ENCODE results near the gene SPG21.

The SPG21 gene

DNA sequence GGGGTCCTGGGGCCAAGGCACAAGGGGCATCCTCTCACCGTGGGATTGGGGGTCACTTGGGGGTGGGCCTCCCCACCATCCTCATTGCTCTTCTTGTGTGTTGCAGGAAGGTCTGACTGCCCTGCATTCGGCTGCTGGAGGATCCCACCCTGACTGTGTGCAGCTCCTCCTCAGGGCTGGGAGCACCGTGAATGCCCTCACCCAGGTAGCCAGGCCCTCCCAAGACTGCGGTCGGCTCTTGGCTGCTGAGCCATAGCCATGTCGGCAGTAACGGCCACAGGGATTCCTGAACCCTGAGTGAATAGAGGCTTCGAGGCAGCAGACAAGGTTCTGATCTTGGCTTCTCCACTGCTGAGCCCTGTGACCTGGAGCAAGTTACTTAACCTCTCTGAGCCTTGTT lies 58.3 kb downstream of the SPG21 start:
- H3K27ac ChIP-seq (ENCODE audit: extremely low read depth, low read depth, low read length), result no peak overlapping the region
- no peaks in the 10 kb centered on the region for H3K4me1 ChIP-seq (ENCODE audit: control insufficient read depth, insufficient read depth, low read length)
- ChIA-PET CTCF (no interaction called here), POLR2A (no interaction called here)
- no peaks in the 10 kb centered on the region for H3K36me3 ChIP-seq (ENCODE audit: control insufficient read depth in 2 of 2, insufficient read depth in 1 of 2, low read length in 2 of 2)
- H3K4me3 ChIP-seq (ENCODE audit: low read depth, low read length), result no peak overlapping the region
- TF ChIP-seq ZNF621 (tag by site-specific recombination; IDR thresholded peaks at IDR 0.05) (no peak), ZEB2 (tag by site-specific recombination; IDR thresholded peaks at IDR 0.05) (no peak), ZNF416 (tag by site-specific recombination; IDR thresholded peaks at IDR 0.05) (no peak), ZFP3 (tag by site-specific recombination; IDR thresholded peaks at IDR 0.05; ENCODE audit: low read depth) (no peak), ZBTB48 (tag by site-specific recombination; IDR thresholded peaks at IDR 0.05) (no peak), ZFHX2 (tag by site-specific recombination; conservative IDR thresholded peaks at IDR 0.05) (no peak), ZNF830 (tag by site-specific recombination; IDR thresholded peaks at IDR 0.05; ENCODE audit: low read depth) (no peak)
- TF ChIP-seq, protein P1, sequence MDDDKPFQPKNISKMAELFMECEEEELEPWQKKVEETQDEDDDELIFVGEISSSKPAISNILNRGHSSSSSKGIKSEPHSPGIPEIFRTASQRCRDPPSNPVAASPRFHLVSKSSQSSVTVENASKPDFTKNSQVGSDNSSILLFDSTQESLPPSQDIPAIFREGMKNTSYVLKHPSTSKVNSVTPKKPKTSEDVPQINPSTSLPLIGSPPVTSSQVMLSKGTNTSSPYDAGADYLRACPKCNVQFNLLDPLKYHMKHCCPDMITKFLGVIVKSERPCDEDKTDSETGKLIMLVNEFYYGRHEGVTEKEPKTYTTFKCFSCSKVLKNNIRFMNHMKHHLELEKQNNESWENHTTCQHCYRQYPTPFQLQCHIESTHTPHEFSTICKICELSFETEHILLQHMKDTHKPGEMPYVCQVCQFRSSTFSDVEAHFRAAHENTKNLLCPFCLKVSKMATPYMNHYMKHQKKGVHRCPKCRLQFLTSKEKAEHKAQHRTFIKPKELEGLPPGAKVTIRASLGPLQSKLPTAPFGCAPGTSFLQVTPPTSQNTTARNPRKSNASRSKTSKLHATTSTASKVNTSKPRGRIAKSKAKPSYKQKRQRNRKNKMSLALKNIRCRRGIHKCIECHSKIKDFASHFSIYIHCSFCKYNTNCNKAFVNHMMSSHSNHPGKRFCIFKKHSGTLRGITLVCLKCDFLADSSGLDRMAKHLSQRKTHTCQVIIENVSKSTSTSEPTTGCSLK (tag by site-specific recombination; IDR thresholded peaks at IDR 0.05), result no peak
- no peaks in the 10 kb centered on the region for H3K9me3 ChIP-seq (ENCODE audit: control insufficient read depth, insufficient read depth, low read depth, low read length)

DNA sequence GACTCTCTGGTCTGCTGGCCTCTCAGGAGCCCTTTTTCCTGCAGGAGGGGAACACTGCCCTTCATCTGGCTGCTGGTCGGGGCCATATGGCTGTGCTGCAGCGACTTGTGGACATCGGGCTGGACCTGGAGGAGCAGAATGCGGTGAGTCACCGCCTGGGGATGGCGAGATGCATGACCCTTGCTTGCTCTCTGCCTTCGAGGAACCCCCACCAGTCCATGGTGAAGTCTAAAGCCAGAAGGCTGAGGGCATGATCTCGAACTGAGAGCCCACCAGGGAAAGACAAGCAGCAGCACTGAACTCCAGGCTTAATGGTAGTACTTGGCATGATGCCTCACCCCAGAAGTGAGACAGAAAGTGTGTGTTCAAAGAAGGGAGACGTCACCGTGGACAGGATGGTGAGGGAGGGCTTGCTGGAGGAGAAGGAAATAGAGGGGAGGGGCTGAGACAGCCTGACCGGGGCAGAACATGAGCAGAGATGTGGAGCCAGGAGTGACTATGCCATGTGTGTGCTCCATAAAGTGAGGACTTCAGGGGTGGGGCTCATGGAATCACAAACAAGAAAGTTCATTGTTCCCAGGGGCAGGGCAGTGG lies 58.8 kb downstream of the SPG21 start:
- H3K27ac ChIP-seq (ENCODE audit: extremely low read depth, low read depth, low read length), result no peak overlapping the region

DNA sequence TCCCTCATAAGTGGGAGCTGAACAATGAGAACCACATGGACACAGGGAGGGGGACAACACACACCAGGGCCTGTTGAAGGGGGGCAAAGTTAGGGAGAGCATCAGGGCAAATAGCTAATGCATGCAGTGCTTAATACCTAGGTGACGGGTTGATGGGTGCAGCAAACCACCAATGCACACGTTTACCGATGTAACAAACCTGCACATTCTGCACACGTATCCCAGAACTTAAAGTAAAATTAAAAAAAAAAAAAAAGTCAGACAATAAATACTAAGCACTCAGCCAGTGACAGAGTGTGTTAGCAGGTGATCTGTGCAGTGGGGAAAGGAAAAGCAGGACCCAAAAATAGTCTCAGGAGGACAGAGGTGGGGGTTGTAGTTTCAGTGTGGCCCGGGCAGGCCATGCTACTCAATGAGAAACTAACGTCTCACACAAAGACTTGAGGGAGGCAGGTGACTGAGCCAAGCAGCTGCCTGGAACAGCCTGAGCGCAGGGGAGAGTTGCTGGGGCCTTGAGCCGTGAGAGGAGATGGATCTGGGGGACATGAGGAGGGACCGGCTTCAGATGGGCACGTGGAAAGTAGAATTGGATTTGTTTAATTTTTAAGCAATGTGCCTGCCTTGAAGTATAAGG lies 59.6 kb downstream of the SPG21 start:
- CTCF ChIA-PET, result no interaction called here
- no peaks in the 10 kb centered on the region for H3K9me3 ChIP-seq (ENCODE audit: control insufficient read depth, insufficient read depth, low read depth, low read length)
- TF ChIP-seq ZNF354C (tag by site-specific recombination; IDR thresholded peaks at IDR 0.05; ENCODE audit: borderline replicate concordance, low read depth), result no peak
- no peak for TF ChIP-seq ZNF747 (tag by site-specific recombination; IDR thresholded peaks at IDR 0.05)
- TF ChIP-seq, protein P2, sequence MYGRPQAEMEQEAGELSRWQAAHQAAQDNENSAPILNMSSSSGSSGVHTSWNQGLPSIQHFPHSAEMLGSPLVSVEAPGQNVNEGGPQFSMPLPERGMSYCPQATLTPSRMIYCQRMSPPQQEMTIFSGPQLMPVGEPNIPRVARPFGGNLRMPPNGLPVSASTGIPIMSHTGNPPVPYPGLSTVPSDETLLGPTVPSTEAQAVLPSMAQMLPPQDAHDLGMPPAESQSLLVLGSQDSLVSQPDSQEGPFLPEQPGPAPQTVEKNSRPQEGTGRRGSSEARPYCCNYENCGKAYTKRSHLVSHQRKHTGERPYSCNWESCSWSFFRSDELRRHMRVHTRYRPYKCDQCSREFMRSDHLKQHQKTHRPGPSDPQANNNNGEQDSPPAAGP (tag by site-specific recombination; IDR thresholded peaks at IDR 0.05), result no peak
- TF ChIP-seq ZNF776 (tag by site-specific recombination; IDR thresholded peaks at IDR 0.05; ENCODE audit: borderline replicate concordance), result no peak
- TF ChIP-seq ZNF449 (tag by site-specific recombination; IDR thresholded peaks at IDR 0.05), result no peak
- TF ChIP-seq KLF8 (tag by site-specific recombination; IDR thresholded peaks at IDR 0.05), result no peak
- TF ChIP-seq ZNF239 (tag by site-specific recombination; IDR thresholded peaks at IDR 0.05), result no peak
- TF ChIP-seq SCRT1 (tag by site-specific recombination; IDR thresholded peaks at IDR 0.05; ENCODE audit: borderline replicate concordance), result no peak

More for the DNA sequence above, 58.8 kb downstream of the SPG21 start:
- POLR2A ChIA-PET, result no interaction called here
- H3K36me3 ChIP-seq (ENCODE audit: control insufficient read depth in 2 of 2, insufficient read depth in 1 of 2, low read length in 2 of 2), result no peaks in the 10 kb centered on the region
- no peaks in the 10 kb centered on the region for H3K9me3 ChIP-seq (ENCODE audit: control insufficient read depth, insufficient read depth, low read depth, low read length)
- TF ChIP-seq ZNF830 (tag by site-specific recombination; IDR thresholded peaks at IDR 0.05; ENCODE audit: low read depth), result no peak
- TF ChIP-seq ZNF24 (tag by site-specific recombination; IDR thresholded peaks at IDR 0.05), result no peak
- TF ChIP-seq ZNF558 (tag by site-specific recombination; IDR thresholded peaks at IDR 0.05), result no peak
- TF ChIP-seq ZXDB (tag by site-specific recombination; IDR thresholded peaks at IDR 0.05), result no peak
- TF ChIP-seq ZNF555 (tag by site-specific recombination; conservative IDR thresholded peaks at IDR 0.05), result no peak
- no peak for TF ChIP-seq ZNF140 (tag by site-specific recombination; IDR thresholded peaks at IDR 0.05)
- no peak for TF ChIP-seq ZBTB48 (tag by site-specific recombination; IDR thresholded peaks at IDR 0.05)
- no peak for TF ChIP-seq ZBTB7A (tag by site-specific recombination; IDR thresholded peaks at IDR 0.05; ENCODE audit: low read depth)
- no peak for TF ChIP-seq ZBTB10 (tag by site-specific recombination; IDR thresholded peaks at IDR 0.05)
- no peak for TF ChIP-seq ZNF610 (tag by site-specific recombination; IDR thresholded peaks at IDR 0.05; ENCODE audit: borderline replicate concordance)
- TF ChIP-seq ZEB2 (tag by site-specific recombination; IDR thresholded peaks at IDR 0.05), result no peak
- no peak for TF ChIP-seq ZNF146 (tag by site-specific recombination; IDR thresholded peaks at IDR 0.05)
- TF ChIP-seq ZNF157 (tag by site-specific recombination; IDR thresholded peaks at IDR 0.05), result no peak
- TF ChIP-seq ZNF266 (tag by site-specific recombination; IDR thresholded peaks at IDR 0.05; ENCODE audit: low read depth), result no peak
- H3K4me3 ChIP-seq (ENCODE audit: low read depth, low read length), result no peak overlapping the region
- no peaks in the 10 kb centered on the region for H3K4me1 ChIP-seq (ENCODE audit: control insufficient read depth, insufficient read depth, low read length)
- CTCF ChIA-PET, result no interaction called here

More for the DNA sequence above, 59.6 kb downstream of the SPG21 start:
- POLR2A ChIA-PET, result no interaction called here
- H3K4me1 ChIP-seq (ENCODE audit: control insufficient read depth, insufficient read depth, low read length), result no peaks in the 10 kb centered on the region
- no peaks in the 10 kb centered on the region for H3K36me3 ChIP-seq (ENCODE audit: control insufficient read depth in 2 of 2, insufficient read depth in 1 of 2, low read length in 2 of 2)
- no peak overlapping the region for H3K27ac ChIP-seq (ENCODE audit: extremely low read depth, low read depth, low read length)
- no peak overlapping the region for H3K4me3 ChIP-seq (ENCODE audit: low read depth, low read length)
